ENCODE data around the gene DEK. TPM values are rescaled to one million over a fixed set of nuclear protein-coding genes. Genes with fewer than 3 reads are reported as not detected.

Gene DEK
- total RNA-seq, 1 donor from 2014 or later, result 207 TPM

DNA sequence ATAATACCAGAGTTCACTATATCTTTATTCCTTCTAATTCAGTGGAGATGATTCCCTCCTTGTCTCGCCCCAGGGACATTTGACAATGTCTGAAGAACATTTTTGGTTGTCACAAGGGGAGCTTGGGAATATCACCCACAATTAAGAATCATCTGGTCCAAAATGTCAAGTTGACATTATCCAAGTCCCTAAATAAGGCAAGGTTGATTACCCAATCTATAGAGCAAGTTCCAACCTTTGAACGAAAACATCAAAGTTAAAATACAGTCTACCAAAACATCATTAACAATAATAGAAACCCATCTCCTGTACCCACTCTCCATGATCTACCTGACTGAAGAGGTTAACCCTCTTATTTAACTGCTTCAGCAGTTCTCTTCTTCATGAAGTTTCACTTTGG, 15.6 kb downstream of the DEK start:
- Mint-ChIP-seq H3K36me3 (ENCODE audit: low read depth) (peaks cover 19% of the 10 kb centered on the region), H3K27me3 (ENCODE audit: low read depth) (no peaks in the 10 kb centered on the region), H3K9me3 (no peaks in the 10 kb centered on the region), H3K27ac (ENCODE audit: unreplicated experiment) (no peak overlapping the region), H3K4me1 (no peaks in the 10 kb centered on the region), H3K4me3 (no peak overlapping the region)
- TF ChIP-seq, protein P1, sequence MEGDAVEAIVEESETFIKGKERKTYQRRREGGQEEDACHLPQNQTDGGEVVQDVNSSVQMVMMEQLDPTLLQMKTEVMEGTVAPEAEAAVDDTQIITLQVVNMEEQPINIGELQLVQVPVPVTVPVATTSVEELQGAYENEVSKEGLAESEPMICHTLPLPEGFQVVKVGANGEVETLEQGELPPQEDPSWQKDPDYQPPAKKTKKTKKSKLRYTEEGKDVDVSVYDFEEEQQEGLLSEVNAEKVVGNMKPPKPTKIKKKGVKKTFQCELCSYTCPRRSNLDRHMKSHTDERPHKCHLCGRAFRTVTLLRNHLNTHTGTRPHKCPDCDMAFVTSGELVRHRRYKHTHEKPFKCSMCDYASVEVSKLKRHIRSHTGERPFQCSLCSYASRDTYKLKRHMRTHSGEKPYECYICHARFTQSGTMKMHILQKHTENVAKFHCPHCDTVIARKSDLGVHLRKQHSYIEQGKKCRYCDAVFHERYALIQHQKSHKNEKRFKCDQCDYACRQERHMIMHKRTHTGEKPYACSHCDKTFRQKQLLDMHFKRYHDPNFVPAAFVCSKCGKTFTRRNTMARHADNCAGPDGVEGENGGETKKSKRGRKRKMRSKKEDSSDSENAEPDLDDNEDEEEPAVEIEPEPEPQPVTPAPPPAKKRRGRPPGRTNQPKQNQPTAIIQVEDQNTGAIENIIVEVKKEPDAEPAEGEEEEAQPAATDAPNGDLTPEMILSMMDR (conservative IDR thresholded peaks at IDR 0.05), result no peak
- no peak for DNase-seq (ENCODE audit: low read depth, low spot score)

DNA sequence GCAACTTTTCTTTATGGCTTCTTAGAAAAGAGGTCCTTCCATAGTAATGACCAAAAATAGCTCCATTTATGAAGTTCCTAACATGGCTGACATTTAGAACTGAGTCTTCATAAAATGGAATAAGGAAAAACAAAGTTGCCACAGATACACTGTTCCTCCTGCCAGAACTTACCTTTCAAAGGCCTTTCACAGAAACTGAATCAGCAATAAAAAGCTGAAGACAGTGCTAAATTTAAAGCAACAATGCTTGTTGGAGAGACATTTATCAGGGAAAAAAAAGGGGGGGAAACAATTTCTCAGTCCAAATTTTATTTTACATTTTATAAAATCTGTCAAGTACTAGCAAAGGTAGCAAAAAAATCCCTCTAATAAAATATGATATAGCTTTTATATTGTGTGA, 17.3 kb downstream of the DEK start:
- no peak for DNase-seq (ENCODE audit: low read depth, low spot score)
- Mint-ChIP-seq H3K9me3 (no peaks in the 10 kb centered on the region), H3K27ac (ENCODE audit: unreplicated experiment) (no peak overlapping the region), H3K27me3 (ENCODE audit: low read depth) (no peaks in the 10 kb centered on the region), H3K4me1 (peaks cover 5% of the 10 kb centered on the region), H3K36me3 (ENCODE audit: low read depth) (peaks cover 28% of the 10 kb centered on the region), H3K4me3 (no peak overlapping the region)
- TF ChIP-seq, protein P1 (conservative IDR thresholded peaks at IDR 0.05), result no peak

DNA sequence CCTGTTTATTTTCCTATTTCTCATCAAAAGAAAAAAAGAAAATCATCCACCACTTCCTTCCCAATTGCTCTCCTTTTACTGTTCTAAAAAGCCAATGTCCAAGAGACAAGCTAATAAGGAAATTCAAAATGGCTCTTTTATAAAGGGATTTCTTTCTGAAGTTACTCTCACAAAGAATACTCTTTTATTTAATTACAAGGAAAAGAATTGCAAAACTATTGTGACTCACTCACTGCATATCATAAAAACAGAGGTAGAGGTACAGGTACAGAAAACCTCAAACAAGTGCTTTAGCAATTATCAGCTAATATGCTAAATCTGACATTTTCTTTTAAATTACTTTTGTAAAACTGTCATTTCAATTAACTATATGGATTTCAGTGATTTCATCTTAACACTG, 18.1 kb downstream of the DEK start:
- Mint-ChIP-seq H3K4me1 (peaks cover 8% of the 10 kb centered on the region), H3K4me3 (no peak overlapping the region), H3K36me3 (ENCODE audit: low read depth) (peaks cover 31% of the 10 kb centered on the region), H3K9me3 (no peaks in the 10 kb centered on the region), H3K27ac (ENCODE audit: unreplicated experiment) (no peak overlapping the region), H3K27me3 (ENCODE audit: low read depth) (no peaks in the 10 kb centered on the region)
- TF ChIP-seq, protein P1 (conservative IDR thresholded peaks at IDR 0.05), result no peak
- DNase-seq (ENCODE audit: low read depth, low spot score), result no peak

DNA sequence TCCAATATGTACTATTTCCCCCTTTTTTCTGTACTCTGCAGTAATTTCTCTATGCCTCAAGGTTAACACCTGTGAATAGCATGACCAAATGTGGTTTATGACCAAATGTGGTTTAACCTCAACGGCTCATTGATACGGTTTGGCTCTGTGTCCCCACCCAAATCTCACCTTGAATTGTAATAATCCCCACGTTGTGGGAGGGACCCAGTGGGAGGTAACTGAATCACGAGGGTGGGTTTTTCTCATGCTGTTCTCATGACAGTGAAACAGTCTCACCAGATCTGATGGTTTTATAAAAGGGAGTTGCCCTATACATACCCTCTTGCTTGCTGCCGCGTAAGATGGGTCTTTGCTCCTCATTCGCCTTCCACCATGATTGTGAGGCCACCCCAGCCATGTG, 18.7 kb downstream of the DEK start:
- no peak overlapping the region for H3K27ac Mint-ChIP-seq (ENCODE audit: unreplicated experiment)
- peaks cover 34% of the 10 kb centered on the region for H3K36me3 Mint-ChIP-seq (ENCODE audit: low read depth)
- H3K27me3 Mint-ChIP-seq (ENCODE audit: low read depth), result no peaks in the 10 kb centered on the region
- H3K4me1 Mint-ChIP-seq, result peaks cover 12% of the 10 kb centered on the region
- DNase-seq (ENCODE audit: low read depth, low spot score), result no peak
- H3K9me3 Mint-ChIP-seq, result no peaks in the 10 kb centered on the region
- H3K4me3 Mint-ChIP-seq, result no peak overlapping the region
- TF ChIP-seq, protein P1 (conservative IDR thresholded peaks at IDR 0.05), result no peak

DNA sequence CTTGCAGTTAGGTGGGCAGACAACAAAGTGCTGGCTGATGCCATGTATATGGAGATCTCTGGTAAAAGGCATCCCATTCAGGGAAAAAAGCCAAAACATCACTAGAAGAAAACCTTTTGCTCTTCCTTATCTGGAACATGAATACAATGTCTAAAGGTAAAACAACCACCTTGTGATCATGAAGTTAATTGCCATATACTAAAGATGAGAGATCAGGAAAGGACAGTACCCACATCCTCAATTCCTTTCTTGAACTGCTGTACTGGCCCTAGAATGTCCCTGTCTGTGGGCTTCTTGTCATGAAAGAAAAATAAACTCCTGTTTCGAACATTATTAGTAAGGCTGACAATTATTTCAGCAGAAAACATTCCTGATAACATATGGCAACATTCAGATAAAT, 19.3 kb downstream of the DEK start:
- no peak overlapping the region for H3K4me3 Mint-ChIP-seq
- peaks cover 12% of the 10 kb centered on the region for H3K4me1 Mint-ChIP-seq
- H3K36me3 Mint-ChIP-seq (ENCODE audit: low read depth), result peaks cover 34% of the 10 kb centered on the region
- no peaks in the 10 kb centered on the region for H3K9me3 Mint-ChIP-seq
- no peak for DNase-seq (ENCODE audit: low read depth, low spot score)
- TF ChIP-seq, protein P1 (conservative IDR thresholded peaks at IDR 0.05), result no peak
- H3K27ac Mint-ChIP-seq (ENCODE audit: unreplicated experiment), result no peak overlapping the region
- no peaks in the 10 kb centered on the region for H3K27me3 Mint-ChIP-seq (ENCODE audit: low read depth)

DNA sequence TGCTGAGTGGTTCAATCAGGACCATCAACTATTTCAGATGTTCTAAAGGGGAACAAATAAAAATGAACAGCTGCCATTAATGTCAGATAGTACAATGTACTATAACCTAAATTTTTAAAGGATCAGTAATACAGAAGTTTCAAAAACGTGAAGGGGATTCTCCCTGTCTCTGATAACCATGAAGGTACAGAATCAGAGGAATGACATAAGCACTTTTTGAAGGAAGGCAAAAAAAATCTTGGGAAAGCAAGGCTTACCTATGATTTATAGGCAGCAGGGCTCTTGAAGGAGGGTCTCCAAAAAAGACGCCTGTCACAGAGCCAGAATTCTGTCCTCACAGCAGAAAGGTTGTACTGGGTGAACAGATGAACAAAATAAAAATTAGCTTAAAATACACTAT, 20.1 kb downstream of the DEK start:
- TF ChIP-seq, protein P1 (conservative IDR thresholded peaks at IDR 0.05), result no peak
- DNase-seq (ENCODE audit: low read depth, low spot score), result no peak
- peaks cover 12% of the 10 kb centered on the region for H3K4me1 Mint-ChIP-seq
- no peaks in the 10 kb centered on the region for H3K27me3 Mint-ChIP-seq (ENCODE audit: low read depth)
- H3K9me3 Mint-ChIP-seq, result no peaks in the 10 kb centered on the region
- H3K36me3 Mint-ChIP-seq (ENCODE audit: low read depth), result peaks cover 35% of the 10 kb centered on the region
- H3K4me3 Mint-ChIP-seq, result no peak overlapping the region
- no peak overlapping the region for H3K27ac Mint-ChIP-seq (ENCODE audit: unreplicated experiment)

Data from neural crest cell (in vitro differentiated cells).